BLaER1 (cell line): ENCODE data around the gene PGF.
A peak's percentile ranks its signal among the peaks of the same experiment; 100 is the strongest.

ENCODE experiments used
- H3K27ac ChIP-seq: shearing (Covaris generic); formaldehyde crosslinking; 2 replicates; pipeline ENCODE4 v1.8.1; 2022
- H3K27me3 ChIP-seq: shearing (Covaris generic); formaldehyde crosslinking; 2 replicates; pipeline ENCODE4 v1.8.1; 2022
- H3K36me3 ChIP-seq: shearing (Covaris generic); formaldehyde crosslinking; 2 replicates; pipeline ENCODE4 v1.8.1; 2022
- H3K4me1 ChIP-seq: shearing (Covaris generic); formaldehyde crosslinking; 2 replicates; pipeline ENCODE4 v1.8.1; 2022
- H3K4me2 ChIP-seq: shearing (Covaris generic); formaldehyde crosslinking; 2 replicates; pipeline ENCODE4 v1.8.1; 2022
- H3K4me3 ChIP-seq: shearing (Covaris generic); formaldehyde crosslinking; 2 replicates; pipeline ENCODE4 v1.8.1; 2022
- H3K9ac ChIP-seq: shearing (Covaris generic); formaldehyde crosslinking; 2 replicates; pipeline ENCODE4 v1.8.1; 2022
- H3K9me3 ChIP-seq: shearing (Covaris generic); formaldehyde crosslinking; 2 replicates; pipeline ENCODE4 v1.8.1; 2022
- H4K20me1 ChIP-seq: shearing (Covaris generic); formaldehyde crosslinking; 2 replicates; pipeline ENCODE4 v1.8.1; 2022
- Cebpa-rat ChIP-seq: shearing (Covaris generic); IDR thresholded peaks from 2 replicates; pipeline ENCODE4 v1.8.1; 2022

Gene PGF

GRCh38 chr14:74907744-74908143 lies 47.7 kb downstream of the PGF start:
- peak overlapping the region; percentile 75 for H3K4me2 ChIP-seq
- peaks cover 49% of the 10 kb centered on the region for H3K4me1 ChIP-seq
- no peak for TF ChIP-seq Cebpa-rat
- no peak overlapping the region for H3K9ac ChIP-seq
- H3K9me3 ChIP-seq = no peaks in the 10 kb centered on the region
- H3K27me3 ChIP-seq = no peaks in the 10 kb centered on the region
- H4K20me1 ChIP-seq = peaks cover 33% of the 10 kb centered on the region
- H3K36me3 ChIP-seq = peaks cover 35% of the 10 kb centered on the region
- H3K4me3 ChIP-seq = no peak overlapping the region
- peak overlapping the region; percentile 57; the same call in 1 of the 2 replicates for H3K27ac ChIP-seq

GRCh38 chr14:74906925-74907521 lies 48.4 kb downstream of the PGF start:
- Histone ChIP-seq H3K27me3 (no peaks in the 10 kb centered on the region), H3K4me2 (peak overlapping the region; percentile 75), H3K9ac (0 out of 2 replicates have a peak overlapping the region, but pooled peaks have one; percentile 24), H3K4me3 (no peak overlapping the region), H3K9me3 (no peaks in the 10 kb centered on the region), H4K20me1 (peaks cover 36% of the 10 kb centered on the region), H3K4me1 (peaks cover 49% of the 10 kb centered on the region), H3K36me3 (peaks cover 42% of the 10 kb centered on the region), H3K27ac (peak overlapping the region; percentile 57; the same call in 1 of the 2 replicates)
- TF ChIP-seq Cebpa-rat = no peak

- Histone ChIP-seq H4K20me1 (peaks cover 43% of the 10 kb centered on the region), H3K36me3 (peaks cover 56% of the 10 kb centered on the region), H3K4me2 (peak overlapping the region; percentile 59), H3K4me1 (peaks cover 44% of the 10 kb centered on the region), H3K4me3 (no peak overlapping the region), H3K27ac (peak overlapping the region; percentile 26; the same call in 1 of the 2 replicates), H3K9ac (no peak overlapping the region), H3K9me3 (no peaks in the 10 kb centered on the region), H3K27me3 (no peaks in the 10 kb centered on the region)
- no peak for TF ChIP-seq Cebpa-rat
These were observed 49.7 kb downstream of the PGF start for GRCh38 chr14:74905595-74906142.

GRCh38 chr14:74904635-74905503 lies 50.5 kb downstream of the PGF start:
- peak overlapping the region; percentile 59 for H3K4me2 ChIP-seq
- H4K20me1 ChIP-seq = peaks cover 48% of the 10 kb centered on the region
- no peaks in the 10 kb centered on the region for H3K27me3 ChIP-seq
- no peak for TF ChIP-seq Cebpa-rat
- H3K9ac ChIP-seq = no peak overlapping the region
- no peak overlapping the region for H3K4me3 ChIP-seq
- H3K36me3 ChIP-seq = peaks cover 64% of the 10 kb centered on the region
- H3K27ac ChIP-seq = peak overlapping the region; percentile 26; the same call in 1 of the 2 replicates
- H3K9me3 ChIP-seq = no peaks in the 10 kb centered on the region
- peaks cover 39% of the 10 kb centered on the region for H3K4me1 ChIP-seq

GRCh38 chr14:74902941-74903705 lies 52.3 kb downstream of the PGF start:
- H3K36me3 ChIP-seq = peaks cover 81% of the 10 kb centered on the region
- no peak overlapping the region for H3K27ac ChIP-seq
- no peak overlapping the region for H3K4me3 ChIP-seq
- H3K4me1 ChIP-seq = peaks cover 35% of the 10 kb centered on the region
- no peaks in the 10 kb centered on the region for H3K27me3 ChIP-seq
- peaks cover 57% of the 10 kb centered on the region for H4K20me1 ChIP-seq
- no peak overlapping the region for H3K4me2 ChIP-seq
- no peak overlapping the region for H3K9ac ChIP-seq
- no peak for TF ChIP-seq Cebpa-rat
- no peaks in the 10 kb centered on the region for H3K9me3 ChIP-seq

- Histone ChIP-seq H3K9me3 (no peaks in the 10 kb centered on the region), H3K4me1 (peaks cover 10% of the 10 kb centered on the region), H3K4me3 (no peak overlapping the region), H3K36me3 (peaks cover 98% of the 10 kb centered on the region), H3K4me2 (no peak overlapping the region), H4K20me1 (peaks cover 49% of the 10 kb centered on the region), H3K27me3 (no peaks in the 10 kb centered on the region), H3K9ac (no peak overlapping the region), H3K27ac (no peak overlapping the region)
- TF ChIP-seq Cebpa-rat = no peak
These were observed 56.7 kb downstream of the PGF start for GRCh38 chr14:74898694-74899093.

- Histone ChIP-seq H3K9ac (no peak overlapping the region), H3K36me3 (peaks cover 100% of the 10 kb centered on the region), H4K20me1 (peaks cover 54% of the 10 kb centered on the region)
These were observed 57.3 kb downstream of the PGF start for GRCh38 chr14:74898083-74898482.

GRCh38 chr14:74897642-74898041 lies 57.8 kb downstream of the PGF start:
- no peak for TF ChIP-seq Cebpa-rat

More at GRCh38 chr14:74898083-74898482, 57.3 kb downstream of the PGF start:
- H3K4me1 ChIP-seq = peaks cover 16% of the 10 kb centered on the region
- H3K27ac ChIP-seq = no peak overlapping the region
- TF ChIP-seq Cebpa-rat = no peak
- no peak overlapping the region for H3K4me3 ChIP-seq
- H3K9me3 ChIP-seq = no peaks in the 10 kb centered on the region
- no peaks in the 10 kb centered on the region for H3K27me3 ChIP-seq
- H3K4me2 ChIP-seq = no peak overlapping the region

GRCh38 chr14:74896400-74896799 lies 59.0 kb downstream of the PGF start:
- Histone ChIP-seq H3K36me3 (peaks cover 100% of the 10 kb centered on the region), H3K27me3 (no peaks in the 10 kb centered on the region), H4K20me1 (peaks cover 64% of the 10 kb centered on the region), H3K4me2 (no peak overlapping the region), H3K9ac (no peak overlapping the region), H3K4me3 (no peak overlapping the region), H3K4me1 (peaks cover 30% of the 10 kb centered on the region), H3K9me3 (no peaks in the 10 kb centered on the region), H3K27ac (no peak overlapping the region)
- no peak for TF ChIP-seq Cebpa-rat

More at GRCh38 chr14:74897642-74898041, 57.8 kb downstream of the PGF start:
- peaks cover 54% of the 10 kb centered on the region for H4K20me1 ChIP-seq
- no peak overlapping the region for H3K4me2 ChIP-seq
- no peaks in the 10 kb centered on the region for H3K27me3 ChIP-seq
- no peak overlapping the region for H3K27ac ChIP-seq
- no peak overlapping the region for H3K4me3 ChIP-seq
- H3K36me3 ChIP-seq = peaks cover 100% of the 10 kb centered on the region
- H3K4me1 ChIP-seq = peaks cover 21% of the 10 kb centered on the region
- H3K9ac ChIP-seq = no peak overlapping the region
- H3K9me3 ChIP-seq = no peaks in the 10 kb centered on the region
